HG03280 (cell line): Measurements from ENCODE around the gene CDH13.

Experiments used
- ATAC-seq: cut with Tn5 transposase; IDR thresholded peaks from one replicate; pipeline ENCODE4 v1.9.1; 2021; ENCODE audit warnings: mild to moderate bottlenecking, moderate library complexity; ENCODE audit not compliant: unreplicated experiment

The CDH13 gene

DNA sequence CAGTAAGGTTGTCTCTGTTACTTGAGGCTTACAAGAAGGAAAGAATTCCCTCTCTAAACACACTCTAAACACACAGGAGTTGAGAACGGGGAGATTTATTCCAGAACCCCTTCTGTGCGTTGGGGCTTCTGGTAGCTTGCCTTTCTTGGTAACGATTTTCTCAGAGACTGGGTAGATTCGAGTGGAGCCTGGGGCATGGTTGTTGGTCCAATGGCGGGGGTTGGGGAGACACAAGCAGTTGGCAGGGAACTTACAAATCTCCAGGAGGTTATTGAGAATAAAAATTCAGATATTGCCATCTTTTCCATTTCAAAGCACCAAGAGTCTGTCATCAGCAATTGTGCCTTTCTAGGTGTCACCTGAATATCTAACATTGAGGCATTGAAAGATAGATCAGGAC lies 251.7 kb downstream of the CDH13 start:
- ATAC-seq: no peak

- no peak for ATAC-seq
Observed at GRCh38 chr16:82880346-82880745, 253.6 kb downstream of the CDH13 start.

GRCh38 chr16:82881516-82881915 lies 254.7 kb downstream of the CDH13 start:
- no peak for ATAC-seq

DNA sequence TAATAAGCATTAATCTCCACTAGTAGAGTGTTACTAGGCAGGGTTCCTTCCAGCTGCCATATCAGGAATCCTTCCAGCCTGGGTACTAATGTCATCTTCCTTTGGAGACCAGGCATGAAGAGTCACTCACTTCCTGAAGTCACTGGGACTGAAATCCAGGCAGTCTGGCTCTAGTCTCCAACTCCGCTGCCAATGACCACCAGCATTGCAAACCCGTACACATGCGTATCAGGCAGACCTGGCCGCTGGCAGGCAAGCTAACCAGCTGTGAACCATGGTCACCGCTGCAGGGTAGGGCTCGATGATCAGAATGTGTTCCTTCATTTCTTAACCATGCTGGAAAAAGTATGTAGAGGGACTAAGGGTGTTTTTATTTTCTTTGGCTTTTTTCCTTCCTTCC lies 255.5 kb downstream of the CDH13 start:
- ATAC-seq: no peak

DNA sequence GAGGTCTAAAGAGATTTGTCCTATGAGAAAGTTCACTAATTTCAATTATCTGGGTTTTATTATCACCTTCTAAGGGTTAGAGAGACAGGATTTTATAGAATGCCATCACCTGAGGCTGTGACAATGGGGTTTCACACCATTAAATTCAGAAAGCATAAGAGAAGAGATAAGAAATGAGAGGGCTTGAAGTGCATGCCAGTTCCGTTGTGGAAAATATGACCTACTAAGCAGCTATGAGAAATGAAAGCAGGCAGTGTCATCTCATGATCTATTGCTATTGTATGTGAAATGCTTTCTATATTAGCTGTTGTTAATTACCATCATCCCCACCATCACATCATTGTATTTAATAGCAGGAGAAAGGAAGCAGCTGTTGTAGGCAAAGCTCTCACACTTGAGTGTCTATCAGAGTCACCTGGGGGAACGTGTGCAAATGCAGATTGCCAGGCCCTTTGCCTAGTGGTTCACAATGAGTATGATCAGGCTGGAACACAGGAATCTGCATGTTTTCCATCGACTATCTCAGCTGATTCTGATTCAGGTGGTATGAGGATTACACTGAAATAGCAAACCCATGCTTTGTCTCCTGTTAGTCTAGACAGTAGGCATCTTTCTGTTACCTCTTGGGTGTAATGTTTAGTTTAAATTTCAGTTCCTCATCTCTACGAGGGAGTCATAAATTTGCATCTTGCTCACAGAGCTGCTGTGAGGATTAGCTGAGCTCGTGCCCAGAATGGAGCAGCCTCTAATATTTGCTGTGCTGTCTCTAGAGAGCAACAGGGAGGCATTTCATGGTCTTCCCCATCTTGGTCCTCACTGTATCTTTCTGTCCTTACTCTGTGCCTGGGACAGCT lies 256.4 kb downstream of the CDH13 start:
- no peak for ATAC-seq

DNA sequence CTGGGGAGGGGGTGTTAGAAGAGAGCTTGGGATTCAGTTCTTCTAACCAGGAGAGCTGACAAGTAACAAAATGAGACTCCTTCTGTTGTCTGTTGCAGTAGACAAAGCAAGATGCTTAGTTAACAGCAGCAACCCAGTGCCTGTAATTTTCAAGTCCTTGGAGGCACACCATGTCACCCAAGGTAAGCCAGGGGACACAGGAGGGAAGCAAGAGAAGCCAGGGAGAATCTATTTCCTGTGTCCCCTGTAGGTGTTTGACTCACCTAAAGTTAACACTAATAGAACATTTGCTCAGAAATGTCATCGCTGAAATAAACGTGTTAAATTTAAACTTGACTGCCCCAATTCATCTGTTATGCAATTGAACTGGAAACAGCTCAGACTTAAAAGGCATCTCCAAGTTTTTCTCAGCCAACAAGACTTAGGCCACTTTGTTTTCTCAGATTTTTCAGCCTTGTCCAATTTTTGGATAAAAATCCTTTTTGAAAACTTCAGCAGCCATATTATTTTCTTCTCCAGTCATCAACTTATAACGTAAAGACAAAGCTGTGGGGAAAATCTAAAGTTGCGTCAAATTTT lies 257.6 kb downstream of the CDH13 start:
- ATAC-seq: no peak

DNA sequence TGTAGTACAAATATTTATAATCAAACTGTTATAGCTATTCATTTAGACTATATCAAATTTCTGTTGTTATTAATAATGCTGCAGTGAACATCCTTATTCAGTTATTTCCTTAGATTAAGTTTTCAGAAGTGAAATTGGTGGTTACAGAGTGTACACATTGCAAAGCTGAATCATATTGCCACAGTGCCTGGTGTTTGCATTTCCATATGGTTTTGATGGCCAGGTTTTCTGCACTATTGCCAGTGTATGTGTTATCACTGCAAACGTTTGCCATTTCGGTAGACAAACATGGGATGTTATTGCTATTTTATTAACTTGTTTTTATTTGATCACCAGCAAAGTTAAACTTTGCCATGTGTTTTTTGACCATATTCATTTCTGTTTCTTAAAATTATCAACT lies 259.4 kb downstream of the CDH13 start:
- ATAC-seq: no peak

- ATAC-seq: no peak
Observed at GRCh38 chr16:82888591-82889001, 261.8 kb downstream of the CDH13 start.

GRCh38 chr16:82891424-82891823 lies 264.7 kb downstream of the CDH13 start:
- no peak for ATAC-seq

GRCh38 chr16:82891918-82892317 lies 265.1 kb downstream of the CDH13 start:
- ATAC-seq: no peak

DNA sequence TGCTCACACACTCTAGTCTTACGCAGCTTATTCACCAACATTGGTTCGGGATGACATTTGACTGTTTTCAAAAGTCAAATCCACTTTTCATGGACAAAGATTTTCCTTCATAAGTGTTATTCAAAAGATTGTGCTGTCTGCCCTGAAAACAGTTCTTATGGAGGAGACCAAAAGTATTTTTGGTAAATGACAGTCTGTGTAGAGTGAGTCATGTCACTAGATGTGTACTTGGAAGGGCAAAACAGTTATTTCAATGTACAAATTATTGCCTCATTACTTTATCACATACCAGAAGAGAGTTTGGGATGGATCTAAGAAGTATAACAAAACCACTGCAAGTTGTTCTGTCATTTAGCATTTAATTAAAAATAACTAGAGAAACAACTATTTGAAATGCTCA lies 265.6 kb downstream of the CDH13 start:
- no peak for ATAC-seq

DNA sequence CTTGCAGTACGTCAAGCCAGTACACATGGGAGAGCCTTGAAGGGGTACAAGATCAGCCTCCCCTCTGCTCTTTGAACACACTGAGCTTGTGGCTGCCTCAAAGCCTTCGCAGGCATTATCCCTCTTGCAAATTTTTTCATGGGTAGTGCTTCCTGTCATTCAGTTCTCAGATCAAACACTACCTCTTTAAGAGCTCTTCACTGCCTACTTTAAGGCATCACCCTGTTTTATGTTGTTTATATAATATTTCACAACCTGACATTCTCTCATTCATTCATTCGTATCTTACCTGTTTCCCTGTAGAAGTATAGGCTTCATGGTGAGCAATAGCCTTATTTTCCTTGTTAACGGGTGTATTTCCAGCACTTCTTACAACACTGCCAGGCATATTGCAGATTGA lies 269.1 kb downstream of the CDH13 start:
- ATAC-seq: no peak

GRCh38 chr16:82899006-82899405 lies 272.2 kb downstream of the CDH13 start:
- ATAC-seq: no peak

DNA sequence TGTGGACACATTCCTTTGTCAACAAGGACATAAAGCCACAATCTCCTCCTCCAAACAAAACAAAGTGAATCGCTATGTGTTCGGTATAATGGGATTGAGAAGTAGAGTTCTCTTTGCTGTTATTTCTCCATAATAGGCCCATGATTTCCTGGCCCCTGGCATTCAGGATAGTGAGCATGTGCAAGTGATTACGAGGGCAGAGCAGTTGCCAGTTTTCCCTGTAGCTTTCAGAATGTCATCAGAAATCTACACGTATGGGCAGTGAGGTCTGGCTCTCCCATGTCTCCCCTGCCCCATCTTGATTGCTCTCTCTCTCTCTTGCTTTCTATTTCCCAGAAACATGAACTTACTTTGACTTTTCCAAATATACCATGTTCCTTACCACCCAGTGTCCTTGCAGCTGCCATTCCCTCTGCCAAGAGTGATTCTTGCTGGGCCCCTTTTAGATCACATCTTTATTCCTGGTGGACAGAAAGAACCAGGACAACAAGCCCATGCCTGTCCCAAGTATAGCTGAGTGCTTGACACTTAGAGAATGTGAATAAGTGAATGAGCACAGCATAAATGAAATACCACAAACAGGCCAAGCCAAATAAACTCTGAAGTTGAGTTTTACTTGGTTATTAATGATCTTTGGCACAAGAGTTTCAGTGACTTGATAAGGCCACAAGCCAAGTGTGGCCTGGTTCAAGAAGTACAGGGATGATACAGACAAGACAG lies 273.1 kb downstream of the CDH13 start:
- no peak for ATAC-seq

GRCh38 chr16:82900559-82900958 lies 273.8 kb downstream of the CDH13 start:
- ATAC-seq: no peak

- no peak for ATAC-seq
Observed at GRCh38 chr16:82911925-82912324, 285.2 kb downstream of the CDH13 start.

DNA sequence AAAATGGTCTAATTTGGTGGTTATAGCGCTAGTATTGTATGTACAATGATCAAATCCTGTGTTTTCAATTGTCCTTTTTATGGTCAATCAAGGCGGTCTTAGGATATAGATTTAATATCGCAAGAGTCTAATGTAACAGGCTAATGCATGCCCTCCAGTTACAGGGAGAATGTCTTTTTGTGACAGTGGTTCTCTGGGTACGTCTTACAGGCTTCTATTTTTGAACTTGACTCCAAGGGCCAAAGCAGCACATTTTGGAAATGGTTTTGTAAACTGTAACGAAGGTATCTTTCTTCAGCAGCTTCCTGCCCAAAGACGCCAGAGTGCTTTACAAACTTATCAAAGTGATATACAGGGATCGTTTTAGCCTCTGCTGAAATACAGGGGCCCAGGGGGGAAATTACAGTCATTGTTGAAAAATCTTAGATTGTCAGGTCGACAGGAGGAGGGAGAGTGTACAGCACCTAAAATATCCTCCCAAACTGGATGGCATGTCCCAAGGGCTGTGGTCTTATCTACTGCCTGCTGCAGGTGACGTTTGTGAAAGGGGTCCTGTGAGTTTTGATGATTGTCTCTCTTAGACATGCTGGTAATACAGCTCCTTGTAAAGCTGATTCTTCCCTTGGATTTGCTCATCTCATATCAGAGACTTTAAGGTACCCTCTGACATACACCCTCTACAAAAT lies 288.5 kb downstream of the CDH13 start:
- no peak for ATAC-seq

- no peak for ATAC-seq
Observed at GRCh38 chr16:82917886-82918595, 291.3 kb downstream of the CDH13 start.

GRCh38 chr16:82924075-82924854 lies 297.5 kb downstream of the CDH13 start:
- ATAC-seq: no peak

GRCh38 chr16:82926500-82926899 lies 299.7 kb downstream of the CDH13 start:
- no peak for ATAC-seq
